ENCODE data around the gene JDP2.
"Not testable (repeated sequence)": the region's sequence is repeated elsewhere in the genome, so short reads cannot be mapped to it uniquely, and the experiment has no call there.

Gene JDP2

GRCh38 chr14:75427482-75428229 lies at the start of gene JDP2:
Gene JDP2 (plus strand): TSS chr14:75428022. CDS start chr14:75437921, 9,899 bp downstream.
- H3K27ac ChIP-seq (ENCODE audit: low read depth, low read length) = peak within 1 kb of the TSS; percentile 91
- H3K36me3 ChIP-seq (ENCODE audit: insufficient read depth, low read length) = peaks cover 9% of the 10 kb centered on the region
- no peaks in the 10 kb centered on the region for H3K9me3 ChIP-seq (ENCODE audit: low read length)
- H3K4me1 ChIP-seq (ENCODE audit: insufficient read depth, low read length) = peaks cover 48% of the 10 kb centered on the region
- no peaks in the 10 kb centered on the region for H3K27me3 ChIP-seq (ENCODE audit: control insufficient read depth in 1 of 2, insufficient read depth in 2 of 2, low read length in 2 of 2)
- H3K4me3 ChIP-seq (ENCODE audit: low read depth in 1 of 2, low read length in 2 of 2) = peak within 1 kb of the TSS; percentile 79 to 82
- H3K9ac ChIP-seq (ENCODE audit: low read length) = peak within 1 kb of the TSS; percentile 63

- Histone ChIP-seq H3K4me3 (ENCODE audit: low read depth in 1 of 2, low read length in 2 of 2) (no peak overlapping the region), H3K4me1 (ENCODE audit: insufficient read depth, low read length) (no peaks in the 10 kb centered on the region), H3K36me3 (ENCODE audit: insufficient read depth, low read length) (no peaks in the 10 kb centered on the region), H3K27me3 (ENCODE audit: control insufficient read depth in 1 of 2, insufficient read depth in 2 of 2, low read length in 2 of 2) (no peaks in the 10 kb centered on the region), H3K9ac (ENCODE audit: low read length) (no peak overlapping the region), H3K9me3 (ENCODE audit: low read length) (no peaks in the 10 kb centered on the region), H3K27ac (ENCODE audit: low read depth, low read length) (no peak overlapping the region)
Measured at GRCh38 chr14:75379246-75379929, 48.4 kb upstream of the JDP2 start.

GRCh38 chr14:75379930-75380270 lies 47.9 kb upstream of the JDP2 start:
- Histone ChIP-seq H3K4me3 (ENCODE audit: low read depth in 1 of 2, low read length in 2 of 2) (no peak overlapping the region), H3K27me3 (ENCODE audit: control insufficient read depth in 1 of 2, insufficient read depth in 2 of 2, low read length in 2 of 2) (no peaks in the 10 kb centered on the region), H3K36me3 (ENCODE audit: insufficient read depth, low read length) (no peaks in the 10 kb centered on the region), H3K27ac (ENCODE audit: low read depth, low read length) (no peak overlapping the region), H3K9ac (ENCODE audit: low read length) (no peak overlapping the region), H3K4me1 (ENCODE audit: insufficient read depth, low read length) (no peaks in the 10 kb centered on the region), H3K9me3 (ENCODE audit: low read length) (no peaks in the 10 kb centered on the region)

- Histone ChIP-seq H3K4me3 (ENCODE audit: low read depth in 1 of 2, low read length in 2 of 2) (no peak overlapping the region), H3K27ac (ENCODE audit: low read depth, low read length) (no peak overlapping the region)
Measured at GRCh38 chr14:75380656-75381055, 47.2 kb upstream of the JDP2 start.

GRCh38 chr14:75381642-75382041 lies 46.2 kb upstream of the JDP2 start:
- no peaks in the 10 kb centered on the region for H3K27me3 ChIP-seq (ENCODE audit: control insufficient read depth in 1 of 2, insufficient read depth in 2 of 2, low read length in 2 of 2)
- H3K36me3 ChIP-seq (ENCODE audit: insufficient read depth, low read length) = no peaks in the 10 kb centered on the region

More at GRCh38 chr14:75380656-75381055, 47.2 kb upstream of the JDP2 start:
- no peaks in the 10 kb centered on the region for H3K27me3 ChIP-seq (ENCODE audit: control insufficient read depth in 1 of 2, insufficient read depth in 2 of 2, low read length in 2 of 2)
- no peaks in the 10 kb centered on the region for H3K36me3 ChIP-seq (ENCODE audit: insufficient read depth, low read length)
- H3K9me3 ChIP-seq (ENCODE audit: low read length) = no peaks in the 10 kb centered on the region
- H3K4me1 ChIP-seq (ENCODE audit: insufficient read depth, low read length) = no peaks in the 10 kb centered on the region
- H3K9ac ChIP-seq (ENCODE audit: low read length) = no peak overlapping the region

GRCh38 chr14:75383219-75383618 lies 44.6 kb upstream of the JDP2 start:
- not testable (repeated sequence) for H3K9me3 ChIP-seq (ENCODE audit: low read length); H3K27ac ChIP-seq (ENCODE audit: low read depth, low read length); H3K9ac ChIP-seq (ENCODE audit: low read length); H3K27me3 ChIP-seq (ENCODE audit: control insufficient read depth in 1 of 2, insufficient read depth in 2 of 2, low read length in 2 of 2); H3K4me1 ChIP-seq (ENCODE audit: insufficient read depth, low read length); H3K4me3 ChIP-seq (ENCODE audit: low read depth in 1 of 2, low read length in 2 of 2); H3K36me3 ChIP-seq (ENCODE audit: insufficient read depth, low read length)

More at GRCh38 chr14:75381642-75382041, 46.2 kb upstream of the JDP2 start:
- Histone ChIP-seq H3K27ac (ENCODE audit: low read depth, low read length) (no peak overlapping the region), H3K9me3 (ENCODE audit: low read length) (no peaks in the 10 kb centered on the region), H3K9ac (ENCODE audit: low read length) (no peak overlapping the region), H3K4me3 (ENCODE audit: low read depth in 1 of 2, low read length in 2 of 2) (no peak overlapping the region), H3K4me1 (ENCODE audit: insufficient read depth, low read length) (no peaks in the 10 kb centered on the region)

- Histone ChIP-seq H3K9ac (ENCODE audit: low read length) (no peak overlapping the region), H3K4me1 (ENCODE audit: insufficient read depth, low read length) (no peaks in the 10 kb centered on the region), H3K9me3 (ENCODE audit: low read length) (no peaks in the 10 kb centered on the region), H3K36me3 (ENCODE audit: insufficient read depth, low read length) (no peaks in the 10 kb centered on the region), H3K27ac (ENCODE audit: low read depth, low read length) (no peak overlapping the region), H3K27me3 (ENCODE audit: control insufficient read depth in 1 of 2, insufficient read depth in 2 of 2, low read length in 2 of 2) (no peaks in the 10 kb centered on the region), H3K4me3 (ENCODE audit: low read depth in 1 of 2, low read length in 2 of 2) (no peak overlapping the region)
Measured at GRCh38 chr14:75383721-75384120, 44.1 kb upstream of the JDP2 start.

GRCh38 chr14:75389679-75390078 lies 38.1 kb upstream of the JDP2 start:
- Histone ChIP-seq H3K9me3 (ENCODE audit: low read length) (no peaks in the 10 kb centered on the region), H3K4me1 (ENCODE audit: insufficient read depth, low read length) (no peaks in the 10 kb centered on the region), H3K9ac (ENCODE audit: low read length) (no peak overlapping the region), H3K36me3 (ENCODE audit: insufficient read depth, low read length) (no peaks in the 10 kb centered on the region), H3K27ac (ENCODE audit: low read depth, low read length) (no peak overlapping the region), H3K27me3 (ENCODE audit: control insufficient read depth in 1 of 2, insufficient read depth in 2 of 2, low read length in 2 of 2) (no peaks in the 10 kb centered on the region), H3K4me3 (ENCODE audit: low read depth in 1 of 2, low read length in 2 of 2) (no peak overlapping the region)

GRCh38 chr14:75390183-75390582 lies 37.6 kb upstream of the JDP2 start:
- Histone ChIP-seq H3K4me3 (ENCODE audit: low read depth in 1 of 2, low read length in 2 of 2) (no peak overlapping the region), H3K27me3 (ENCODE audit: control insufficient read depth in 1 of 2, insufficient read depth in 2 of 2, low read length in 2 of 2) (no peaks in the 10 kb centered on the region), H3K4me1 (ENCODE audit: insufficient read depth, low read length) (no peaks in the 10 kb centered on the region), H3K27ac (ENCODE audit: low read depth, low read length) (no peak overlapping the region), H3K9ac (ENCODE audit: low read length) (no peak overlapping the region), H3K36me3 (ENCODE audit: insufficient read depth, low read length) (no peaks in the 10 kb centered on the region), H3K9me3 (ENCODE audit: low read length) (no peaks in the 10 kb centered on the region)

GRCh38 chr14:75391953-75392352 lies 35.9 kb upstream of the JDP2 start:
- no peak overlapping the region for H3K9ac ChIP-seq (ENCODE audit: low read length)
- H3K27me3 ChIP-seq (ENCODE audit: control insufficient read depth in 1 of 2, insufficient read depth in 2 of 2, low read length in 2 of 2) = no peaks in the 10 kb centered on the region
- H3K4me3 ChIP-seq (ENCODE audit: low read depth in 1 of 2, low read length in 2 of 2) = no peak overlapping the region
- H3K4me1 ChIP-seq (ENCODE audit: insufficient read depth, low read length) = no peaks in the 10 kb centered on the region
- no peak overlapping the region for H3K27ac ChIP-seq (ENCODE audit: low read depth, low read length)
- no peaks in the 10 kb centered on the region for H3K36me3 ChIP-seq (ENCODE audit: insufficient read depth, low read length)
- H3K9me3 ChIP-seq (ENCODE audit: low read length) = no peaks in the 10 kb centered on the region

GRCh38 chr14:75392686-75393641 lies 34.9 kb upstream of the JDP2 start:
- Histone ChIP-seq H3K4me3 (ENCODE audit: low read depth in 1 of 2, low read length in 2 of 2) (no peak overlapping the region), H3K4me1 (ENCODE audit: insufficient read depth, low read length) (no peaks in the 10 kb centered on the region), H3K27me3 (ENCODE audit: control insufficient read depth in 1 of 2, insufficient read depth in 2 of 2, low read length in 2 of 2) (no peaks in the 10 kb centered on the region), H3K9me3 (ENCODE audit: low read length) (no peaks in the 10 kb centered on the region), H3K27ac (ENCODE audit: low read depth, low read length) (no peak overlapping the region), H3K9ac (ENCODE audit: low read length) (no peak overlapping the region), H3K36me3 (ENCODE audit: insufficient read depth, low read length) (no peaks in the 10 kb centered on the region)
